ENCODE data around the gene SNX18.
"Not testable (repeated sequence)": the region's sequence is repeated elsewhere in the genome, so short reads cannot be mapped to it uniquely, and the experiment has no call there.

The SNX18 gene

GRCh38 chr5:54517512-54518145 is at the start of gene SNX18:
TSS of gene SNX18 (plus strand) at chr5:54517759. CDS start at chr5:54517953, 194 bp downstream.
- DNase-seq, result peak; percentile 97

DNA sequence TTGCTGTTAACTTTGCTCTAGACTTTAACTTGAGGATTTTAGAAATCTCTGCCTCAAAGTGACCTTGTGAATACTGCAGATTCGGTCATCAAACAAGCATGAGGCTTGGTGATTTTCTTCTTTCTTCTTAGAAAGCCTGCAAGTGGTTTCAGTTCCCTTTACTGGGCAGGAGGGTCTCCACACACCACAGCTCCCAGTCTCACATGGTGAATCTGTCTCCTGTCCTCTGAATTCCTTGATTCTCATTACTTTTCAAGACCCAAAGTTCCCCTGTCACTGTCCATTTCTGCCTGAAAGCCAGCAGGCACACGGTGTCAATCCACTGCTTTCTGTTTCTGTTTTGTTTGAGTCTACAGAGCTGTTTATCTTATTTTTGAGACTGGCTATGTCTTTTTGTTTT is 47.9 kb upstream of the SNX18 start:
- no peak for DNase-seq

DNA sequence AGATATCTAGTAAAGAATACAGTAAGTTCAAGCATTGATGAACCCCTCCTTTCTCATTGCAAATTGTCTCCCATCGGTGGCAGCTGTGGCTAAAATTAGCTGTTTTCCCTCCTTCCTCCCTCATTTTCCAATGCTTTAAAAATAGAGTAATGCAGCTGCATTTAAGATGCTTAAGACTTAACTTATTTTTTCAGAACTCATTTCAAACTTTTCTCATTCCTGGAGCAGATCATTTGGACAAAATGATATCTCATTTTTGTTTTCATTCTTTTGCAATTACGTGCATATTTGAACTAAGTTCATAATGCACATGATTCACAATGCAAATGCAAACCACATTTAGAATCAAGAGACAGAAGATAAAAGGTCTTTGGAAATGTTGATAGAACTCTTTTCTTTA is 47.4 kb upstream of the SNX18 start:
- no peak for DNase-seq

DNA sequence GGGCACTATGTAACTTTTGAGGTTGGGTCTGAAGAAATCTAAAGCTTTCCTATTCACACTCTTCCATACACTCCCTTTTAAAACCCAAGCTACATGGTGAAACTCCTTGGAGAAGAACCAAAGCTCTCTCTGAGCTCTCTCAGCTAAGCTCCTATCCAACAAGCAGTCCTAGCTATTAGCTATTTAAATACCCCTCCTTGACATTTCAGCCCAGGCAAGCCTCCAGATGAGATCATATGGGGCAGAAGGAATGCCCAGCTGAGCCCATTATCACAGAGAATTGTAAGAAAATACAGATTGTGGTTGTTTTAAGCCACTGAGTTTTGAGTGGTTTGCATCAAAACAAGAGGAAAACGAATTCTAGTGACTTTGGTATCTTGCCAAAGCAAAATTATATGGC is 46.9 kb upstream of the SNX18 start:
- DNase-seq, result no peak

- no peak for DNase-seq
These were observed 46.2 kb upstream of the SNX18 start for GRCh38 chr5:54471398-54471797.

GRCh38 chr5:54476682-54477081 is 40.9 kb upstream of the SNX18 start:
- no peak for DNase-seq

DNA sequence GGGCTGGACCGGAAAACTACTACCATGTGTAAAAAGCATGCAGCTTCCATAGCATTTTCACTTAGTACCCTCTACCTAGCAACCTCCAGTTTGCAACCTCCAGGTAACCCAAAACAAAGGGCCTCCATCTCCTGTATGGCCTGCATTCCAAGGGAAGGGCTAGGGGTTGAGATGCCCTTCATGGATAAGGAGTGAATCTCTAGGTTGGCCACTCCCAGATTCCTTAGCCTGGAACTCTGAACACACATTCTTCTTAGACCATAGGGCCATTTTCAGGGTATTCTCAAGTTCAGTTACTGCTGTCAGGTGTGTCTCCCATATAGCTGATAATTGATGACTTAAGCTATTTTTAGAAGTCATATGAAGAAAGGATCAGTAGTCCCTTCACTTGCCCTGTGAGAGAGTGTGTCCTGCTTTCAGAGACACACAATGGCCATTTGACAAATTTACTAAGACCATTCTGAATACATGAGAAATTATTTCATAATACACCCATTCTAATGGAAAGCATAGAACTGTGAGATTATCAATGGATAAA is 39.5 kb upstream of the SNX18 start:
- DNase-seq, result no peak

DNA sequence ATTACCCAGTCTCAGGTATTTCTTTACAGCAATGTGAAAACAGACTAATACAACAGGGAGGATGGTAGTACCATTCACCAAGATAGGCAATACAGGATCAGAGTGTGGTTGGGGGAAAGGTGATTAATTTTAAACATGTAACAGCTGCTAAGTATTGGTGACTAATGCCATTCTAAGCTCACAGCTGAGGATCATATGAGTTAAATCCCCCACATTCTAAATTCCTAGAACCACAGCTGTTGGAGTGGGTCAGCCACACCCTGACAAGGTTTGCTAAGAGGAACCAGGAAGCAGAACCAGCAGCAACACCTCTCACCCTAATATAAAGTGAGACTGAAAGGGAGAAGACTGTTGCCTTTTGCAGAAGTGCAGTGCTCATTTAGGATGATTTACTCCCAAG is 37.3 kb upstream of the SNX18 start:
- DNase-seq, result no peak

GRCh38 chr5:54484219-54484894 is 33.2 kb upstream of the SNX18 start:
- DNase-seq, result no peak

DNA sequence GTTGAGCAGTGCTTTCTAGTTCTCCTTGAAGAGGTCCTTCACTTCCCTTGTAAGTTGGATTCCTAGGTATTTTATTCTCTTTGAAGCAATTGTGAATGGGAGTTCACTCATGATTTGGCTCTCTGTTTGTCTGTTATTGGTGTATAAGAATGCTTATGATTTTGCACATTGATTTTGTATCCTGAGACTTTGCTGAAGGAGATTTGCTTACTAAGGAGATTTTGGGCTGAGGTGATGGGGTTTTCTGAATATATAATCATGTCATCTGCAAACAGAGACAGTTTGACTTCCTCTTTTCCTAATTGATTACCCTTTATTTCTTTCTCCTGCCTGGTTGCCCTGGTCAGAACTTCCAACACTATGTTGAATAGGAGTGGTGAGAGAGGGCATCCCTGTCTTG is 31.9 kb upstream of the SNX18 start:
- not testable (repeated sequence) for DNase-seq

DNA sequence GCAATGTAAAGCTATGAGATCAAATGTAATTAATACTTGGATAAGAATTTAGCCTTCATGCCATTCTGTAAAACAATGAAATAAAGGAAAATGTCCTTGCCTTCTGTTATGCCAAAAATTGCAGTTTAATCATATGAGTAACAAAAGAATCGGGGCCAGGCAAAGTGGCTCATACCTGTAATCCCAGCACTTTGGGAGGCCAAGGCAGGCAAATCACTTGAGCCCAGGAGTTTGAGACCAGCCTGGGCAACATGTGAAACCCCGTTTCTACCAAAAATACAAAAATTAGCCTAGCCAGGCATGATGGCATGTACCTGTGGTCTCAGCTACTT is 27.9 kb upstream of the SNX18 start:
- not testable (repeated sequence) for DNase-seq

DNA sequence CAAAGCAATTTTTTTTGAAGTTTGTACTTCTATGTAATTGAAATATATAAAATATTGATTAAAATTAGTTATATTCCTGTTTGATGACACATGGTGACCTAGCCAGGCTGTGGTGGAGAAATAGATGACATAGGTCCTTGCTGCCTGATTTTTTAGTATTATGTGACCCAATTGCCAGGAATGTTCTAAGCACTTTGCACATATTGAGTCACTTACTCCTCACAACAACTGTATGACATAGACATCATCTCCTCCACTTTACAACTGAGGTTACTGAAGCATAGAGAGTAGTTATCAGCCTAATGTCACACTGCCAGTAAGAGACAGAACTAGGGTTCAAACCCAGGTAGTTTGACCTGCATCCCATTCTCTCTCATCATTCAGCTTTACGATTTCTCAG is 26.2 kb upstream of the SNX18 start:
- DNase-seq, result no peak

DNA sequence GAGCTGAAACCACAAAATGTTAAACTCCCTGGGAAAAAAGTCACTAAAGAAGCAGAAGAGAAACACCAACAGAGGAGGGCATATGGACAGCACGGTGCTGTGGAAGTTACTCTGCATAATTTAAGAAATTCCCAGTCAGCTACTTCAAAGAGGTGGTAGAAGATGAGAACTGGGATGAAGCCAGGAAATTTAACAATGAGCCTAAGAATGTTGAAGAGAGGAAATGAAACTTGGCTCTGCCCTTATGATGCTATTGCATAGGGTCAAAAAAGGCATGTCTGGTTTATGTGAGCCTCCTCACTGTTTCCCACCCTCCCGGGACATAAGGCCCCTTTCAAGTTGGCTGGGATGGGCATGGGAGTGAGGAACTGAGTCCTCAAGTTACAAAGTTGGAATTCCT is 25.4 kb upstream of the SNX18 start:
- no peak for DNase-seq

GRCh38 chr5:54495027-54495426 is 22.5 kb upstream of the SNX18 start:
- no peak for DNase-seq

- DNase-seq, result peak; percentile 89
These were observed 3.3 kb upstream of the SNX18 start for GRCh38 chr5:54514291-54514690.

DNA sequence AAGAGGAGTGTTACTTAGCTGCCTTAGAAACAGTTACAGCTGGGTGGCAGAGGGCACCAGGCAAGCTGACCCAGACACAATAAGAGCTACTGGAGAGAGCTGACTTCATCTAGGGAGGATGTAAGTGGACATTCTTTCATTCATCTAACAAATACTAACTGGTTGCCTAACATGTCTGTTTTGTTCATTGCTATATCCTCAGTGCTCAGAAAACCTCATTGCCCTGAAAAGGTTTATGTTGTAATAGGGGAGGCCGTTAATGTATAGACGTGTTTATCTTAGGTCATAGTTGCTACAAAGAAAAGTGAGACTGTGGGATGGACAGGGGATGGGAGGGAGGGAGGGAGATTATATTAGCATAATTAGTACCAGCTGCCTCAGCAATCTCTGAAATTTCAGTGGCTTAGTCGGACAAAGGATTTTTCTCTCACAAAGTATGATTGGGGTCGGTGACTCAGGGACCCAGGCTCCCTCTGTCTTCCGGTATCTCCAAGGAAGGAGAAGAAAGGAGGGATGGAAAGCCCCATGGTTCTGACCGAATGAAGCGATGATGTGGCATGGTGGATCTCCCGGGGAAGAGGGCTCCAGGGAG is 2.6 kb upstream of the SNX18 start:
- DNase-seq, result peak; percentile 81

DNA sequence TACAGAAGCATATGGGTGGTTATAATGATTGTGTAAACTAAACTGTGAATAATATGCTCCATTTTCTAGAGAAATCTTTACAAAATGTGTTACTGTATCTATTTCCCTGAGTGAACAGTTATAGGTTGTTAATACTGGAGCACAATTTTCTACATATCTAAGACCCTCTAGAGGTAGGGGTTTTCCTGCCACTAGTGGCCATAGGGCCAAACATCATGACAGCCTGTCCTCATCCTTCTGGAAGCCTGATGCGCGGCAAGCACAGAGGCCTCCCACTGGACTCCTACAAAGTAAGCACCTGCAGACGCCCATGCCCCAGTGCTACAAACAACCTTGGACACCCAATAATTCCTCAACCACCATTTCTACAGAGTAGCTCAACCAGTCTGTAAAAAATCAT is 1.9 kb upstream of the SNX18 start:
- peak; percentile 7 for DNase-seq

DNA sequence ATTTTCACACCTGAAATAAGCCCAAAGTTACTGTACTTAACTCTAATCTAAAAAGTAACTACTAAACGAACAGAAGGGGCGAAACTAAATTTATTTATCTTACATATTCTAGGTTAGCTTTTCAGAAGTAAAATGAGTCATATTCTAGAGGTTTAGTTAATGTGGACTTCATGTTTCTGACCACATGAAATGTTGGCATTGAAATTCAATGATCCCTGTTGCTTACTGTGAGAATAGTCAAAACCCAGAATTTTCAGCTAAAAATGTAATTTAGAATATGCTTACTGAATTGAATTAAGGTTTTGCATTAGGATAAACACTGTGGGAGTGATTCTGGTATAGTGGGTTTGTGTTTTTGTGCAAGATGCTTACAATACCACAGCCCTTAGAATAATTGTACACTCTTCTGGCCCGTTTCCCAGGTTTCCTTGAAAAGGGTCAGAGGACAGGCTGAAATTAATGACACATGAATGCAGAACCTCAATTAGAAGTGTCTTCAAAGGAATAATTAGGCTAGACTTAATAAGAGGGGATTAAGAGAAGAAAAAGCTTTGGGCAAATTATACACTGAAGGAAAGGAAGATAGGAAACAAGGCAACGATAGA is 1.4 kb upstream of the SNX18 start:
- no peak for DNase-seq

DNA sequence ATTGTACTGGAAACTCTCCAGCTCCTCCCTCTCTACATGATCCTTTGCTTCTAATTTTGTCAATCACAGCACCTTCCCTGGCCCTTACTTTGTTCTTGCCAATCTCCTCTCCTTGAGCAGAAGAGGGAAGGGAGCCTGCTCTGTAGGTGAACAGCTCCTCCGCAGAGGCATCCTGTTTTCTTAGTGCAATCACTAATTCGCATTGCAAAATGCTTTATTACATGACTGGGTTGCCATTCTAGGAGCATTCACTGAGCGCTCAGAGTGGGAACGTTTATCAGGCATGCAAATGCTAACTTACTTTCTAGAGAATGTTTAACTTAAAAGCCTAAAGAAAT is 416 bp upstream of the SNX18 start:
- DNase-seq, result peak; percentile 67

DNA sequence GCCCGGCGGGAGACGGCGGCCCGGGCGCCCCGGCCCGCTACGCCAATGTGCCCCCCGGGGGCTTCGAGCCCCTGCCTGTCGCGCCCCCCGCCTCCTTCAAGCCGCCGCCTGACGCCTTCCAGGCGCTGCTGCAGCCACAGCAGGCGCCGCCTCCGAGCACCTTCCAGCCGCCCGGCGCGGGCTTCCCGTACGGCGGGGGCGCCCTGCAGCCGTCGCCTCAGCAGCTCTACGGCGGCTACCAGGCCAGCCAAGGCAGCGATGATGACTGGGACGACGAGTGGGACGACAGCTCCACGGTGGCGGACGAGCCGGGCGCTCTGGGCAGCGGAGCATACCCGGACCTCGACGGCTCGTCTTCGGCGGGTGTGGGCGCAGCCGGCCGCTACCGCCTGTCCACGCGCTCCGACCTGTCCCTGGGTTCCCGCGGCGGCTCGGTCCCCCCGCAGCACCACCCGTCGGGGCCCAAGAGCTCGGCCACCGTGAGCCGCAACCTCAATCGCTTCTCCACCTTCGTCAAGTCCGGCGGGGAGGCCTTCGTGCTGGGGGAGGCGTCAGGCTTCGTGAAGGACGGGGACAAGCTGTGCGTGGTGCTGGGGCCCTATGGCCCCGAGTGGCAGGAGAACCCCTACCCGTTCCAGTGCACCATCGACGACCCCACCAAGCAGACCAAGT is 723 bp downstream of the SNX18 start:
- DNase-seq, result peak; percentile 82

DNA sequence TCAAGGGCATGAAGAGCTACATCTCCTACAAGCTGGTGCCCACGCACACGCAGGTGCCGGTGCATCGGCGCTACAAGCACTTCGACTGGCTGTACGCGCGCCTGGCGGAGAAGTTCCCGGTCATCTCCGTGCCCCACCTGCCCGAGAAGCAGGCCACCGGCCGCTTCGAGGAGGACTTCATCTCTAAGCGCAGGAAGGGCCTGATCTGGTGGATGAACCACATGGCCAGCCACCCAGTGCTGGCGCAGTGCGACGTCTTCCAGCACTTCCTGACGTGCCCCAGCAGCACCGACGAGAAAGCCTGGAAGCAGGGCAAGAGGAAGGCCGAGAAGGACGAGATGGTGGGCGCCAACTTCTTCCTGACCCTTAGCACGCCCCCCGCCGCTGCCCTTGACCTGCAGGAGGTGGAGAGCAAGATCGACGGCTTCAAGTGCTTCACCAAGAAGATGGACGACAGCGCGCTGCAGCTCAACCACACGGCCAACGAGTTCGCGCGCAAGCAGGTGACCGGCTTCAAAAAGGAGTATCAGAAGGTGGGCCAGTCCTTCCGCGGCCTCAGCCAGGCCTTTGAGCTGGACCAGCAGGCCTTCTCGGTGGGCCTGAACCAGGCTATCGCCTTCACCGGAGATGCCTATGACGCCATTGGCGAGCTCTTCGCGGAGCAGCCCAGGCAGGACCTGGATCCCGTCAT is 1.4 kb downstream of the SNX18 start:
- peak; percentile 12 for DNase-seq

DNA sequence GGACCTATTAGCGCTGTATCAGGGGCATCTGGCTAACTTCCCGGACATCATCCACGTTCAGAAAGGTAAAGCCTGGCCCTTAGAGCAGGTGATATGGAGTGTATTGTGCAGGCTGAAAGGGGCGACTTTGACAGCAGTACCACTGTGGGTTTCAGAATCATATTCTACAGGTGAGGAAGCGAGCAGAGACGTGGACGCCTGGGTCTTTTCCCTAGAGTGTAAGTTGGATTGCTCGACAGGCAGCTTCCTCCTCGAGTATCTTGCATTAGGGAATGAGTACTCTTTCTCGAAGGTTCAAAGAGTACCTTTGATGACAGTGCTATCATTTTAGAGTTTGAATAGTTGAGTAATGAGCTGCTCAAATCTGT is 1.9 kb downstream of the SNX18 start:
- DNase-seq, result no peak

DNA sequence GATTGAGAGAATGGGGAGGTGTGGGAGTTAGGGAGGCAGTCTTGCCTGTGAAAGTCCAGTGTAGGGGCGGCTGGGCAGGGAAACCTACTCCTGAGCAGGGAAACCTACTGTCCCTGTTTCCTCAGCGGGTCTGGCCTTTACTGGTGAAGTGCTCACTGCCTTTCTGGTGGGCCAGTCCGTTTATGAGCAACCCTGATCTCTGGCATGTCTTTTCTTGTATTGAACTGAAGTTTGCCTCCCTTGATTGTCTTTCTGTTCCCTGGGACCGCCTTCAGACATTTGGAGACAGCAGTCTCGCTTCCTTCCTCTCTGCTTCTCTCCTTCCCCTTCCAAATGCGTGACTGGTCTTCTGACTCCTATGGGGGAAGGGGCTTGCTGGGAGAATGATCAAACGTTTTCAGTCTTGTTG is 2.9 kb downstream of the SNX18 start:
- DNase-seq, result no peak
